Activated CD8-positive, alpha-beta memory T cell treated with anti-CD3 and anti-CD28 coated beads, Interleukin-2, amount 50 U/mL, for 48 hours (primary cell): ENCODE data around the gene PDE6G.

Experiments
- DNase-seq: peaks from one replicate; pipeline ENCODE4 v3.0.0-alpha.2; 2020

Gene PDE6G

DNA sequence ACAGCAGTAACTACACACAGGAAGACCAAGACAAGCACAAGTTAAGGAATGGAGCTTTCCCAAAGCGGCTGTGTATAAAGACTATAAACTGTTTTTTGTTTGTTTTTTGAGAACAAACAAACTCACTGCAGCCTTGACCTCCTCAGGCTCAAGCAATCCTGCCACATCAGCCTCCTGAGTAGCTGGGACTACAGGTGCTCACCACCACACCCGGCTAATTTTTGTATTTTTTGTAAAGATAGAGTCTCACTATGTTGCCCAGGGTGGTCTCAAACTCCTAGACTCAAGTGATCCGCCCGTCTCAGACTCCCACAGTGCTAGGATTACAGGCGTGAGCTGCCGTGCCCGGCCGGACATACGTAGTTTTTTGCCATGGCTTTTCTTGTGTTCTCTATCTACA lies 4.1 kb upstream of the PDE6G start:
- DNase-seq, result no peak

GRCh38 chr17:81659038-81659437 lies 2.7 kb upstream of the PDE6G start:
- no peak for DNase-seq

DNA sequence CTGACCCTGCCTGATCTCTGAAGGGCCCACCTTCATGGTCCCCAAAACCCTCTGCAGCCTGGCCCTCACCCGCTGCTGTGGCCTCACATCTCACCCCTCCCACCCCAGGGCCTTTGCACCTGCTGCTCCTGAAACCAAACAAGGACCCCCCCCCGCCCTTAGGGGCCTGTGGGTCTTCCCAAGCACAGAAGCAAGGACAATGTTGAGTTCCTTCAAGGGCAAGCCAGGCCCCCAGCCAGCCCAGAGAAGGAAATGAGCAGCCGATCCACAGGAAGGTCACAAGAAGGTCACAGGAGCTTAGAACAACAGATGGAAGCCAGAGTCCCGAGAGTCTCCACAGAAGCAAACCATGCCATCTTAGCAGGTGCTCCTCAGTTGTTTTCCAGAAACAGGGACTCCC lies 493 bp upstream of the PDE6G start:
- no peak for DNase-seq

DNA sequence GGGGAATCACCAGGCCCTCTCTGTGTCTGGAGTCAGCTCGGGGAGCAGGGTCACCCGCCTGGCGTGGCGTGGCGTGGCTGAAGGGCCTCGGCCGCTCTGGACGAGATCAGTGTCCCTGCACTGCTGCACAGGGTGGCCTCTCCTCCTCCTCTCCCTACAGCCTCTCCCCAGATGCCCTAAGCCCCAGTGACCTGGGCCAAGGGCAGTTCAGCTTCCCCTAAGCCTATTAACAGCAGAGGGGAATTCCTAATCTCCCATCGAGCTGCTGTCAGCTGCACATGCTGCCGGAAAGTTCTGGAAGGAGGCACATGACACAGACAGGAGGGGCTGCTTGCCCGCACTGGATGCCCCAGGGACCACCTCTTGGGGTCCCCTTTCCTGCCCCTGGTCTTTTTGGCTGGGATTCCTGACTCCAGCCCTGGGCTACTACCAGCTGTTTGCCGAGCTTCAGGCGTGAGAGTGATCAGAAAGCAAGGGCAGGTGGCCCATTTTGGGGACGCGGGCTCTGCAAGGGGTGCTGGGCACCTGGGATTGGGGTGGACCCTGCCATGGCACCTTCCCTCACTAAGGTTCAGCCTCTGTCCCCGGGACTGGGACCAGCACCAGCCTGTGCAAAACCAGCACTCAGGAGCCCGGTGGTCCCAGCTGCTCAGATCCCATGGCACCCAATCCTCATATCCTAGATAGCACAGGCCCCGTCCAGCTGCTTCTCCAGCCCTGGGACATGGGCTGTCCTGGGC lies 794 bp downstream of the PDE6G start:
- no peak for DNase-seq

DNA sequence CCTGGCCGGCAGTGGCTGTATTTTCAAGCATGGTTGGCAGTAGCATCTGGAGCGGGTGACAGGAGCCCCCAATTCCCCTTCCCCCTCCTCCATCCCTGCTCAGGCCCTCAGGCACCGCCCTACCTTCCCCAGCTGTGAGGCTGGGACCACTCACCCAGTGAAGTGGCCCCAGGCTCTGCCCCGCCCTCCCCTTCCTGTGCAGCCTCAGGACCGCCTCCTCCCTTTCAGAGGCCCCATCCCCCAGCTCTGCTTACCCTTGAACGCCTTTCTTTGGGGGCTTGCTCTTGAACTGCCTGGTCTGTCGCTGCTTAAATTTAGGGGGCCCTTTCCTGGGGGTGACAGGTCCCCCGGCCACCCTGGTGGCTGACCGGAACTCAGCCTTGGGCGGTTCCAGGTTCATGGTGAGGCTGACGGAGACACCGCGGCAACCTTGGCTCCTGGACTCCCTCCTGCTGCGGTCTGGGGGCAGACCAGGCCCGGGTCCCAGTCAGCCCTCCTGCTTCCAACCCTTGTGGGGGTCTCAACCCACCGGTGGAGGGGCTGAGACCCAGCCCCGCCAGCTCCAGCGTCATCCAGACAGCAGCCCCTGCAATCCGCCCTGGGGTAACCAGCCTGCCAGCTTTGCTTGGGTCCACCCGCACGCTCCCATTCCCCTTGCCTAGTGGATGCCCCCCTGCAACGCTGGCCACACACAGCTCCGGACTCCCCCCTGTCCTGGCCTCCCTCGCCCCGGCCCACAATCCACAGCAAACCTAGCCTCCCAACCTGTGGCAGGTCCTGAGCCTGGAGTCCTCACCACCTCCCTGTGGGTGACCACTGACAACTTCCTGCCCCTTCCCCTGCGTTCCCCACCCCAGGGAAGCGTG lies 3.2 kb downstream of the PDE6G start:
- DNase-seq, result no peak

DNA sequence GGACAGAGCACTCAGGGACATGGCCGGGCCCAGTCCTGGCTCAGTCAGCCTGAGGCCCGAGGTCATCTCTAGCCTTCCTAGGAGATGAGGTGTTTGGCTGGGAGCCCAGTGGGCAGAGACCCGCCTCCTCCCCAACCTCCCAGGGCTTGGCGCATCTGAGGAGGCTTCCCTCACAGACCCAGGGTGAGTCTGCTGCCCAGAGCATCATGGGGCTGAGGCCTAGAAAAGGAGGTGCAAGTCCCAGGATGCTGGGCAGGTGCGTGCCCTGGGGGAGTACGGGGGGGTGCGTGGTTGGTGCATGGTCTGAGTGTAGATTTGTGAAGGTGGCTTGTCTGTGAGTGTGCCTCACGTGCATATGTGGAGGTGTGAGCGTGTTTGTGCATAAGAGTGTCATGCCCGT lies 4.7 kb downstream of the PDE6G start:
- no peak for DNase-seq

DNA sequence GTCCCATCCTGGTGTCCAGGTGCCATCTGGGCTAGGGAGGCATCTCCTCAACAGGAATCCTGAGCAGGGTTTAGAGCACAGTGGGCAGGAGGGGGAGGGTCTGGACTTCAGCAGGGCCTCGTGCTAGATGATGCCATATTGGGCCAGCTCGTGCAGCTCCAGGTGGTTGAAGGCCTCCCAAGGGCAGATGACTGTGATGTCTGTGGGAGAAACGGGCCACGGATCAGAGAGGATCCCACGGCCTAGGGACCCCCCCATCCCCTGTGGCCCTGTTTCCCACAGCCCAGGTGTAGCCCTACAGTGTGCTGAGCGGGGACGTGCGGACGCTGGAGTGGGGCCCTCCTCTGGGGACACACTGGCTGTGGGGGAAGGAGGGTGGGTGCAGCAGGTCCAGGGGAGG lies 5.4 kb downstream of the PDE6G start:
- no peak for DNase-seq

DNA sequence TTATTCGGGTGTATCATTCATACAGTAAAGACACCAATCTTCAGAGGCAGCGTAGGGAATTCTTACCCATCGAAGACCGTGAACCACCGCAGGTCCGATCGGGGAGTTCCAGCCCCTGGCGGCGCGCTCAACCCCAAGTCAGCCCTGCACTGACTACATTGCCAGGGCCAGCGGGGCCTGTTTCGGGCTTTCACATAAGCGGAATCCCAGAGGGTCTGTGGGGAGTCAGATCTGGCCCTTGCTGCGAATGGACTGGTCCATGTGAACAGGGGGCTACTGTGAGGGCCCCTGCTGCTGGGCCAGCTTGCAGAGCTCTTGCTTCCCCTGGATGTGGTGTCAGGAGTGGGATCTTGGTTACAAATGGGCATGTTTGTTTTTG lies 7.6 kb downstream of the PDE6G start:
- no peak for DNase-seq

DNA sequence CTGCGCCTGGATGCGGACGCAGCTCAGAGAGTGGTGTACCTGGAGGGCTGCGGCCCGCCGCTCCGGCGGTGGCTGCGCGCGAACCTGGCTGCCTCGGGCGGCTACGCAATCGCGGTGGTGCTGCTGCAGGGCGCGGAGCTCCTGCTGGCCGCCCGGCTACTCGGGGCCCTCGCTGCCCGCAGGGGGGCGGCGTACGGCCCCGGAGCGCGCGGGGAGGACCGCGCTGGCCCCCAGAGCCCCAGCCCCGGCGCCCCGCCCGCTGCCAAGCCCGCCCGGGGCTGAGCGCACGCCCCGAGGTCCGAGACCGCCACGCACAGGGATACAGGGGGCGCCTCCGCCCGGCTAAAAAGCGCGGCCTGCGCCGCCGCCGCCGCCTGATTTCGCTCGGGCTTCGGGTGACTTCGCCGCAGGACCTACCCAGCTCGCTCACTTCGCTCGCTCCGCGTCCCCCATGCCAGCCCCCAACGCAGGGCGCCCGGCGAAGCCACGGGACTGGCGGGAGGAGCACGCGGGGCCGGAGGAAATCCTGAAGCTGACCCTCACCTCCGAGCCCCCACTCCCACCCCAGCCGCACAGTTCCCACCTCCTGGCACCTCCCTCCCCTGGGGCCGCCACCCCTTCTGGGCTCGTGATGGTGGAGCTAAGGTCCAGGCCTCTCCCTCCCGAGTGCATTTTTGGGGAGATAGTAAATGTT lies 8.2 kb downstream of the PDE6G start:
- DNase-seq, result no peak

DNA sequence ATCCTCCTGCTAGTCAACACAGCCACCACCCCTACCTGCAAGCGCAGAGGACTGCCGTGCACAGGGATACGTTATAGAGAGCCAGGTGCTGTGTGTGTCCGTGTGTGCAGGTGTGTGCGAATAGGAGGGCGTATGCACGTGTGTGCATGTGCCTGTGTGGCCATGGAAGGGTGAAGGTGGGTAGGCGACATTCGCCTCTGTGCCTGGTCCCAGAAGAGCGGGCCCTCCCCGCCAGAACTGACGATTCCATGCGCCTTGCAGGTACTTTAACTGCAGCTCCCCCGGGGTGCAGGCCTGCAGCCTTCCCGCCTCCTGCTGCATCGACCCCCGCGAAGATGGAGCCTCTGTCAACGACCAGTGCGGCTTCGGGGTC lies 8.7 kb downstream of the PDE6G start:
- DNase-seq, result no peak

GRCh38 chr17:81646869-81647600 lies 9.3 kb downstream of the PDE6G start:
- DNase-seq, result no peak

DNA sequence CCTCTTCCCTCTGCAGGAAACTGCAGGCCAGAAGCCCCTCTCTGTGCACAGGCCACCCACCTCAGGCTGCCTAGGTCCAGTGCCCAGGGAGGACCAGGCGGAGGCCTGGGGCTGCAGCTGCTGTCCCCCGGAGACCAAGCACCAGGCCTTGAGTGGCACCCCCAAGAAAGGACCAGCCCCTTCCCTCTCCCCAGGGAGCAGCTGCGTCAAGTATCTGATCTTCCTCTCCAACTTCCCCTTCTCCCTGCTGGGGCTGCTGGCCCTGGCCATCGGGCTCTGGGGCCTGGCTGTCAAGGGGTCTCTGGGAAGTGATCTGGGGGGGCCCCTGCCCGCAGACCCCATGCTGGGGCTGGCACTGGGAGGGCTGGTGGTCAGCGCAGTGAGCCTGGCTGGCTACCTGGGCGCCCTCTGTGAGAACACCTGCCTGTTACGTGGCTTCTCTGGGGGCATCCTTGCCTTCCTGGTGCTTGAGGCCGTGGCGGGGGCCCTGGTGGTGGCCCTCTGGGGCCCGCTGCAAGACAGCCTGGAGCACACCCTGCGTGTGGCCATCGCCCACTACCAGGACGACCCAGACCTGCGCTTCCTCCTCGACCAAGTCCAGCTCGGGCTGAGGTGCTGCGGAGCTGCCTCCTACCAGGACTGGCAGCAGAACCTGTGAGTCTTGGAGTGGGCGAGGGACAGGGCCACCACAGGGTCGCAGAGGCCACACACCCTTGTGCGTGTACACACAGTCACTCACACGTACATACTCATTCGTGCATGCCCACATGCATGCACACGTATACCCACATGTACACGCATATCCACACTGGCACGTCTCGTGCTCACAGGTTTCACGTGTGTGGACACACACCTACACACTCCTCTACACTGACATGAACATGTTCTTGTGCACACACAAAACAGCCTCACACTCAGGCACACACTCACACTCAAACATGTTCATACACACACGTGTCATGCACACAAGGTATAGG lies 11.1 kb downstream of the PDE6G start:
- no peak for DNase-seq

GRCh38 chr17:81644496-81644895 lies 11.8 kb downstream of the PDE6G start:
- DNase-seq, result no peak

DNA sequence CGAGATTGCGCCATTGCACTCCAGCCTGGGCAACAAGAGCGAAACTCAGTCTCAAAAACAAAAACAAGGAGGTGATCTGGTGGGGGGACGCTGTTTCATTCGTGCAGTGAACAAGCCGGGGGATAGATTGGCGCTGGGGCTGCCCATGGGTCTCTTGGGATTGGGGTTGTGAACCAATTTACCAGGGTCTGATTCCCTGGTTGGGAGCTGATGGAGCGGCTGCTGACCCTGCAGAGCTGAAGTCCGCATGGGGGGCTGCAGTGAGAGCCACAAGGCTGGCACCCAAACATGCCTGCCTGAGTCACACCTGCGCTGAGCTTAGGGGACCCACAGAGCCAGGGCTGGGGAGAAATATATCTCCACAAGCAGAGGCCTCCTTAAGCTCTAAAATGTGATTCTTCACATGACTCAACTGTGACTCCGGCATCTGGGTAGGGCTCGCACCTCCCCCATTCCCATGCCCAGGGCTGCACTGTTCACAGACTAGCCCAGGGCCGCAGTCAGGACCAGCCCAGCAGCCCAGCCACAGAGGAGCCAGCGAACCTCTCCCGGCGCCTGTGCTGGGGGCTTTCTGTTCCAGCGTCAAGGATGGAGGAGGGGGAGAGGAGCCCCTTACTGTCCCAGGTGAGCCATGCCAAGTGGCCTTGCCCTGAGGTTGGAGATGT lies 14.4 kb downstream of the PDE6G start:
- DNase-seq, result no peak

DNA sequence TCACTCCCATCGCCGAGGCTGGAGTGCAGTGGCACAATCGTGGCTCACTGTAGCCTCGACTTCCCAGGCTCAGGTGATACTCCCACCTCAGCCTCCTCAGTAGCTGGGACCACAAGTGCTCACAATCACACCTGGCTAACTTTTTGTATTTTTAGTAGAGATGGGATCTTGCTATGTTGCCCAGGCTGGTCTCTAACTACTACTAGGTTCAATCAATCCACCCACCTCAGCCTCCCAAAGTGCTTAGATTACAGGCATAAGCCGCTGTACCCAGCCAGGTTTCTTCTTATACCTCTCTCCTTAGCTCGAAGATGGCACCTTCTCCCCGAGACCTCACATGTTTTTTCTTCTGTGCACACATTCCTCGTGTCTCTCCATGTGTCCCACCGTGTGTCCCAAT lies 16.3 kb downstream of the PDE6G start:
- DNase-seq, result no peak

DNA sequence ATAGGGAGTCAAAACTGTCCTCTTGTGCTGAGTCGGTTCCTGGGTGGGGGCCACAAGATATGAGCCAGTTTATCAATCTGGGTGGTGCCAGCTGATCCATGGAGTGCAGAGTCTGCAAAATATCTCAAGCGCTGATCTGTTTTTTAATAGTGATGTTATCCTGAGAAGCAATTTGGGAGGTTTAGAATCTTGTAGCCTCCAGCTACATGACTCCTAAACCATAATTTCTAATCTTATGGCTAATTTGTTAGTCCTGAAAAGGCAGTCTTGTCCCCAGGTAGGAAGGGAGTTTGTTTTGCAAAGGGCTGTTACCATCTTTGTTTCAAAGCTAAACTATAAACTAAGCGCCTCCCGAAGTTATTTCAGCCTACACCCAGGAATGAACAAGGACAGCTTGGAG lies 17.7 kb downstream of the PDE6G start:
- no peak for DNase-seq

GRCh38 chr17:81636505-81637288 lies 19.6 kb downstream of the PDE6G start, which contains the start of the genes NPLOC4 and TSPAN10:
Gene NPLOC4 (minus strand): TSS chr17:81637112. CDS start chr17:81636930, 182 bp downstream.
Gene TSPAN10 (plus strand): TSS chr17:81637196. CDS start chr17:81642413, 5,217 bp downstream.
- peak; percentile 98 for DNase-seq

DNA sequence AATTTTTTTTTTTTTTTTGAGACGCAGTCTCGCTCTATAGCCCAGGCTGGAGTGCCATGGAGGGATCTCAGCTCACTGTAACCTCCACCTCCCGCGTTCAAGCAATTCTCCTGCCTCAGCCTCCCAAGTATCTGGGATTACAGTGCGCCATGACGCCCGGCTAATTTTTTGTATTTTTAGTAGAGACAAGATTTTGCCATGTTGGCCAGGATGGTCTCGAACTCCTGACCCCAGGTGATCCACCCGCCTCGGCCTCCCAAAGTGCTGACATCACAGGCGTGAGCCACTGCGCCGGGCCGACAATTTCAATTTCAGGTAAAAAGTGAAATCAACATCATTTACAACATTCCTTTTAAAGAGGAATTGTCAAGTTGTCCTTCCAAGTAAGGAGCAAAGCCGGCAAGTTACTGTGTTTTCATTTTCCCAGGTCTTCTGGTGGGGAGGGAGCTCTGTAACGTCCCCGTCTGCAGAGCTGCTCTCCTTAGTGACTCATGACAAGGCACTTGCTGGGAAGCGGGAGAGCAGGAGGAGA lies 20.3 kb downstream of the PDE6G start:
- no peak for DNase-seq

GRCh38 chr17:81635431-81635830 lies 20.9 kb downstream of the PDE6G start:
- no peak for DNase-seq

DNA sequence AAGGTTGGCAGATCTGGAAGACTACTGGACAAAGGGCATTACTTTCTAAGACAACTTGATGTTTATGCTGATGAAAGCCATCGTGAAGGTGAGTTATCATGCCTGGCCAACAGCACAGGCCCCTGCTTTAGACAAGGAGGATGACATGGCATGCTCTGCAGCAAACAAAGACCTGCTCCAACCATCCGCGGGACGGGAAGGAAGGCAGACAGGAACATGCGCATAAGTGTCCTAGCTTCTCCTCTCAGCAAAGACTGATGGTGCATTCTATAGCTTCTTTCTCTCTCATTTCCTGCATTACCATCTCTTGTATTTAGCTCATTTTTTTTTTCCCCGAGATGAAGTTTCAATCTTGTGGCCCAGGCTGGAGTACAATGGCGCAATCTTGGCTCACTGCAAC lies 24.9 kb downstream of the PDE6G start:
- no peak for DNase-seq
